HFFc6 (cell line): ENCODE data around the gene POLR1D. TPM values are rescaled to one million over a fixed set of nuclear protein-coding genes. Genes with fewer than 3 reads are reported as not detected.

Experiments
- DNase-seq: peaks from one replicate; pipeline ENCODE4 v3.0.0-alpha.2; 2018
- H3K27ac Mint-ChIP-seq: 2 replicates; pipeline ENCODE4 v1.8.0; 2020; ENCODE audit warnings: mild to moderate bottlenecking, mixed read lengths
- H3K27me3 Mint-ChIP-seq: 2 replicates; pipeline ENCODE4 v1.8.0; 2021; ENCODE audit warnings: mild to moderate bottlenecking, moderate library complexity, mixed read lengths; ENCODE audit not compliant: insufficient read depth
- H3K36me3 Mint-ChIP-seq: 2 replicates; pipeline ENCODE4 v1.8.0; 2021; ENCODE audit warnings: low read depth, mixed read lengths
- H3K4me1 Mint-ChIP-seq: 2 replicates; pipeline ENCODE4 v1.8.0; 2020; ENCODE audit warnings: low read depth, mixed read lengths
- H3K4me3 Mint-ChIP-seq: 2 replicates; pipeline ENCODE4 v1.8.0; 2020; ENCODE audit warnings: mild to moderate bottlenecking, moderate library complexity, mixed read lengths
- H3K9me3 Mint-ChIP-seq: 2 replicates; pipeline ENCODE4 v1.8.0; 2020; ENCODE audit warnings: mild to moderate bottlenecking, mixed read lengths
- total RNA-seq, 6 experiments: library from RNA; stranded (reverse); fragmentation: NEBNext Ultra II Directional; extraction: Animal tissue kit (Norgen Biotek cat#: 25700); gene quantifications; 2 replicates in 1 of 6; 3 replicates in 5 of 6; pipeline ENCODE4 v1.2.3, GENCODE V29; 2021
- TF ChIP-seq, protein P1 (sequence below): fragments of 200-600 bp; sonication (generic); IDR thresholded peaks from 2 replicates; pipeline ENCODE4 v1.5.0; 2021; ENCODE audit warnings: antibody characterized with exemption, mild to moderate bottlenecking

POLR1D gene
- total RNA-seq, 6 experiments from 2014 or later = 66.2 to 82.0 (median 70.2) TPM

DNA sequence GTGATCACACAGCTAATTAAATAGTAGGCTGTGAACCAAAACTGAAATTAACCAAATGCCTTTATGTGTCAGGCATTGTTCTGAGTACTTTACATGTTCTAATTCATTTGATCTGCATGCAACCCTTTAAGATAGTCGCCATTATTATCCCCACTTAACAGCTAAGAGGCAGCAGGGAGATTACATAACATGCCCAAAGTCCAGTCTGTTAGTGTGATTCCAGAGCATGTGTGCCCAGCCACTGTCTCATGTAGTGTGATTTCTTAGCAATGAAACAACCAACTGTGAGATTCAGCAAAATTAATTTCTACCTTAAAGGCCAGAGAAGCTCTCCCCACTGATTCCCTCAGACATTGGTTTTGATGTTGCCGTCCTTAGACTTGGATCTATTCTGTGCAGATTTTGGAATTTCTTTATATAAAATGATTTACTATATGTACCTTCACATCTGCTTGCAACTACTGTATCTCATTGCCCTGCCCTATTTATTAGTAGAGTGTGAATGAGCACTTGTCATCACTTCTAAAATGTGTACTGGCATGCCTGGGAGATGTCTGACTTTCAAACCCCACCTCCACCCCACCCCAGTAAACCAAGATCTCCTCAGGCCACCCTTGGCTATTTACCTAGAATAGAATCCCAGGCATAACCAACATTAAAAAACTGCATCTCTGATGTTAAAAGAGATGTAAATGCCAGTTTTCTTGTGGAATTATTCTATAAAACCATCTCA, 41.2 kb downstream of the POLR1D start:
- peaks cover 9% of the 10 kb centered on the region for H3K36me3 Mint-ChIP-seq
- TF ChIP-seq, protein P1, sequence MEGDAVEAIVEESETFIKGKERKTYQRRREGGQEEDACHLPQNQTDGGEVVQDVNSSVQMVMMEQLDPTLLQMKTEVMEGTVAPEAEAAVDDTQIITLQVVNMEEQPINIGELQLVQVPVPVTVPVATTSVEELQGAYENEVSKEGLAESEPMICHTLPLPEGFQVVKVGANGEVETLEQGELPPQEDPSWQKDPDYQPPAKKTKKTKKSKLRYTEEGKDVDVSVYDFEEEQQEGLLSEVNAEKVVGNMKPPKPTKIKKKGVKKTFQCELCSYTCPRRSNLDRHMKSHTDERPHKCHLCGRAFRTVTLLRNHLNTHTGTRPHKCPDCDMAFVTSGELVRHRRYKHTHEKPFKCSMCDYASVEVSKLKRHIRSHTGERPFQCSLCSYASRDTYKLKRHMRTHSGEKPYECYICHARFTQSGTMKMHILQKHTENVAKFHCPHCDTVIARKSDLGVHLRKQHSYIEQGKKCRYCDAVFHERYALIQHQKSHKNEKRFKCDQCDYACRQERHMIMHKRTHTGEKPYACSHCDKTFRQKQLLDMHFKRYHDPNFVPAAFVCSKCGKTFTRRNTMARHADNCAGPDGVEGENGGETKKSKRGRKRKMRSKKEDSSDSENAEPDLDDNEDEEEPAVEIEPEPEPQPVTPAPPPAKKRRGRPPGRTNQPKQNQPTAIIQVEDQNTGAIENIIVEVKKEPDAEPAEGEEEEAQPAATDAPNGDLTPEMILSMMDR = no peak
- peaks cover 18% of the 10 kb centered on the region for H3K4me1 Mint-ChIP-seq
- H3K9me3 Mint-ChIP-seq = no peaks in the 10 kb centered on the region
- H3K27ac Mint-ChIP-seq = no peak overlapping the region
- DNase-seq = no peak
- no peaks in the 10 kb centered on the region for H3K27me3 Mint-ChIP-seq
- no peak overlapping the region for H3K4me3 Mint-ChIP-seq

DNA sequence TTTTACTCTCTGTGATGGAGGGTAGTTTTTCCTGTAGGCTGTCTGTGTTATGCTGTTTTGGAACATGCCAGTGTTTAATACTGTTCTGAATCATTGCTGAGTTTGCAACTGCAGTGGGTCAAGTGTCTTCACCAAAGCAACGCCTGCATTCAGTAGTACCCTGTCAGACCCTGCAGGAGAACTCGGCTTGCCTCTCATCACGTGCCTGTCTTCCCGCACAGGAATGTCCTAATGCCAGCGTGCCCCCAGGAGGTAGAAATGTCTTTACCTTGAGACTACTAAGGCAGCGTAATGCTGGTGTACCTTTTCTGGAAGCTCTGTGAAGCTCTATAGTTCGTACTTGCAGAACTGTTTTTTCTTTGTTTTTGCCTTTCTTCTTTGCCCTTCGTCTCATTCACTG, 42.3 kb downstream of the POLR1D start:
- Mint-ChIP-seq H3K36me3 (peaks cover 9% of the 10 kb centered on the region), H3K4me1 (peaks cover 7% of the 10 kb centered on the region), H3K4me3 (no peak overlapping the region), H3K27ac (no peak overlapping the region), H3K27me3 (no peaks in the 10 kb centered on the region), H3K9me3 (no peaks in the 10 kb centered on the region)
- DNase-seq = no peak
- TF ChIP-seq, protein P1 = no peak

DNA sequence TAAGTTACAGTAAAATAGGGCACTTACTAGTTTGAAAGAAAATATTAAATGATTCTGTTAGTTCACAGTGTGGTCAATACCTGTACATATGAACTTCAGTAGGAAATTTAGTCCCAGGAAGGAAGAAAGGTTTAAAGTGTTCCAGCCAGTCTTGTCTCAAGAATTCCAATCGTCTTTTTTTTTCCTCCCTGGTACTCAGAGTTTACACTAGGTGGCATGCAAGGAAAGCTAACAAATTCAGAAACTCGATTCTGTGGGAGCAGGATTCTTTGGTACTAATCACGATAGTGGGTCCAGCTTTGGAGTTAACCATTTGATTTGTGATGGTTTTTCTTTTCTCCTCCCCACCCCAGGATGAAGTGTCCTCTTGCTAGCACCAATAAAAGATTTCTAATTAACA, 43.6 kb downstream of the POLR1D start:
- no peaks in the 10 kb centered on the region for H3K4me1 Mint-ChIP-seq
- no peak overlapping the region for H3K27ac Mint-ChIP-seq
- peaks cover 9% of the 10 kb centered on the region for H3K36me3 Mint-ChIP-seq
- no peaks in the 10 kb centered on the region for H3K27me3 Mint-ChIP-seq
- no peak overlapping the region for H3K4me3 Mint-ChIP-seq
- no peak for DNase-seq
- H3K9me3 Mint-ChIP-seq = no peaks in the 10 kb centered on the region
- TF ChIP-seq, protein P1 = peak; percentile 45

DNA sequence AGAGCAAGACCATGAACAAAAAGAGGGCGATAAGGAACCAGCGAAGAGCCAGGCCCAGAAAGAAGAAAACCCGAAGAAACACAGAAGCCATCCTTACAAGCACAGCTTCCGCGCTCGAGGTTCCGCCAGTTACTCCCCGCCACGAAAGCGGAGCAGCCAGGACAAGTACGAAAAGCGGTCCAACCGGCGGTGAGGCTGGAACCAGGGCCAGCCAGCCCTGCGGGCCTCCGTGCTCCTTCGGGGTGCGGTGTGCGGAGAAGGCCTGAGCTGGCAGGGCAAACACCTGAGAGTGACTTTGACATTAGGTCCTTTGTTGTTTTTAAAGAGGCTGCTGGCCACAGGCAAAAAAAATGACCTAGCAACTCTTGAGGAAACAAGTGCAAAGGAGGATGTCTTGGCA, 44.1 kb downstream of the POLR1D start:
- Mint-ChIP-seq H3K4me1 (no peaks in the 10 kb centered on the region), H3K27me3 (no peaks in the 10 kb centered on the region), H3K4me3 (no peak overlapping the region), H3K27ac (no peak overlapping the region), H3K36me3 (peaks cover 9% of the 10 kb centered on the region), H3K9me3 (no peaks in the 10 kb centered on the region)
- TF ChIP-seq, protein P1 = no peak
- DNase-seq = no peak

DNA sequence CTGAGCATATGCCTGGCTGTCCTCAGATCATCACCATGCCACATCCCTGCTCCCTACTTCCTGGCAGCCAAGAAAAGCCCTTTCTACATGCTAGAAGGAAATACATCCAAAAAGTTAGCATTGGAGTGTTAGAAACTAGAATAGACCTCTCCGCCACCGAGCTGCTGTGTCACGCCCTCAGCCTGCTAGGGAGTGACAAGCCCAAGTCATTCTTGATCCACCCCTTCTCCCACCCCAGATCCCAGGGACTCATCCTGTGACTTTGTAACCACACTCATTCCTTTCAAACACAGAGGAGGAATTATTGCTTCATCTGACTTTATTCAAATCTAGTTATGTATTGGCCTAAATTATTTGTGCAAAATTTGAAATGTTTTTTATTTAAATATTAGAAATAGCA, 45.3 kb downstream of the POLR1D start:
- TF ChIP-seq, protein P1 = no peak
- no peak overlapping the region for H3K4me3 Mint-ChIP-seq
- no peaks in the 10 kb centered on the region for H3K9me3 Mint-ChIP-seq
- DNase-seq = no peak
- no peaks in the 10 kb centered on the region for H3K27me3 Mint-ChIP-seq
- no peak overlapping the region for H3K27ac Mint-ChIP-seq
- no peaks in the 10 kb centered on the region for H3K4me1 Mint-ChIP-seq
- peaks cover 9% of the 10 kb centered on the region; the same call in 1 of the 2 replicates for H3K36me3 Mint-ChIP-seq
